HCEC 1CT (cell line): ENCODE results near the gene LRRC42.

Source experiments
- DNase-seq: peaks from one replicate; pipeline ENCODE4 v3.0.0-alpha.2; 2017

Gene LRRC42

DNA sequence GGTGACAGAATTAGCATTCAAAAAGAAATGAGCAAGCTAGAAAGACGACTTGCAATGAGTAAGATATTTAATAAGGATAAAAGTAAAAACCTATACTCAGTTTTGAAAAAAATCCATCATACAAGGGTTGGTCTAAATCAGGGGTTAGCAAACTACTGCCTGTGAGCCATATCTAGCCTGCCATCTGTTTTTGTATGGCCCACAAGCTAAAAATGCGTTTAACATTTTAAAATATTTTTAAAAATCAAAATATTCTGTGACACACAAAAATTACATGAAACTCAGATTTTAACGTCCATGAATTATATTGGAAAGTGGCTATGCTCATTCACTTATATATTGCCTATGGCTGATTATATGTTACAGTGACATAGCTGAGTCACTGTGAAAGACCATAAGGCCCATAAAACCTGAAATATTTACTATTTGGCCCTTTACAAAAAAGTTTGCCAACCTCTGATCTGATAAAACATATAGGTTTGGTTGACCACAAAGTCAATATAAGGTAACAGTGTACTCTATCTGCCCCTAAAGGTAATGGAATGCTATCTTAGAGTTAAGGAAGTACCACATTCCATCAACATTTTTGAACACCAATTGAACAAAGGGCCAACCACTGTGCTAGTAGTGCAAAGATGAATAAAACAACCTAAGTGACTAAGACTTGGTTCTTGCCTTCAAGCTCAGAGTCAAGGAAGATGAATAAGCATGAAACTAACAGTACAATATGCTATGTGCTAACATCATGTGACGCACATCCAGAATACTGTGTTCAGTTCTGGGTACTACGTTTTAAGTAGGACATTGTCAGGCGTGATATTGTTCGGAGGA is 3.8 kb upstream of the LRRC42 start:
- DNase-seq: no peak

DNA sequence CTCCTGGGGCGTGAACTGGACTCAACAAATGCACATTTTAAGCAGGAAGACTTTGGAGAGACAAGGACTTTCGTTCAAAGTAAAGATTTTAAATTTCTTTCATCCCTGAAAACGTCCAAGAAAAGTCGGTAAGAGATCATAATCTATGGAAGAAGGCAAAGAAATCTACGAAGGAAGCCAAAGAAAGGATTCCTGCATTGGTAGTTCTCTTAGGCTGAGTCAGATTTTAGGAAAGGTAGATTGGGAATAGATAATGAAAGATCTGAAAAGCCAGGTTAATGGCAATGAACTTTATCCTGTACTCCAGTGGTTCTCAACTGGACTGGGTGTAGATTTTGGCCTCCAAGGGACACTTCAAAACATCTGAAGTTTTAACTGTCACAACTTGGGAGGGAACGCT is 3.1 kb upstream of the LRRC42 start:
- no peak for DNase-seq

DNA sequence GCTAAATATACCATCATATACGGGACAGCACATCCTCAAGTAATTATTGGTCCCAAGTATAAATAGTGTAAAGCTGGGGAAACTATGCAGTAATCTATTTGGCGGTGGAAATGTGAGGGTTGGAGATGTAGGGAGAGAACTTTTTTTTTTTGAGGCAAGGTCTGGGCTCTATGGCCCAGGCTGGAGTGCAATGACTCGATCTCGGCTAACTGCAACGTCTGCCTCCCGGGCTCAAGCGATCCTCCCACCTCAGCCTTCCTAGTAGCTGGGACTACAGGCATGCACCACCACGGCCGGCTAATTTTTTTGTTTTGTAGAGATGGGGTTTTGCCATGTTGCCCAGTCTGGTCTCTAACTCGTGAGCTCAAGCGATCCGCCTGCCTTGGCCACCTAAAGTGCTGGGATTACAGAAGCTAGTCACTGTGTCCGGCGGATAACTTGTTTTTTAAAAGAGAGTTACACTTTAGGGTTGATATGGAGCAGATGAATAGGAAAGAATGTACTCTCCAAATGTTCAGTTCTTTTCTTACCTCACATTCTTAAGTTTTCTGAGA is 2.6 kb upstream of the LRRC42 start:
- no peak for DNase-seq

DNA sequence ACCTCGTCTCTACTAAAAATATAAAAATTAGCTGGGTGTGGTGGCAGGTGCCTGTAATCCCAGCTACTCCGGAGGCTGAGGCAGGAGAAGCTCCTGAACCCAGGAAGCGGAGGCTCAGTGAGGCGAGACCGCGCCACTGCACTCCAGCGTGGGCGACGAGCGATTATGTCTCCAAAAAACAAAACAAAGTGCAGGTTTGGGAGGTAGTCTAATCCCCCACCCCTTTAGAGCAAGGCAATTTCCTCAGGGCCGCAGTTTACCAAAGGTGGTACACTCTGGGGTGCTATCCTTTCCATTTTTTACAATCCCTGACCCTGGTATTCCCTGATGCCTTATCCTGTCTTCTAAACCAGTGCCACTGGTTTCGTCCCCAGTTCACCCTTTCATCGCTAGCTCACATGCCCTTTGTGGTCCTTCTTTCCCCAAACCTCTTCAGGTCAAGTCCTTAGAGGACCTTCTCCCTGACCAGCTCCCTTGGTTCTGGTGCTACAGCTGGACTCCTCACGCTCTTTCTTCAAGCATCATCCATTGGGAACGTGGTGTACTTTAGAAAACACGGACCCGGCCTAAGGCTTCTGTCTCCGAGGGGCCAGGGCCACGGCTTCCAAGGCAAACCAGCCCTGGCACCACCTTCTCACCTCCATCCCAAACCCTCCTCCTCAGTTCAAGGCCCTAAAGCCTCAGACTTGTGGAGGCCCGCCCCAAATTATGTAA is 1.5 kb upstream of the LRRC42 start:
- DNase-seq: peak; percentile 17

DNA sequence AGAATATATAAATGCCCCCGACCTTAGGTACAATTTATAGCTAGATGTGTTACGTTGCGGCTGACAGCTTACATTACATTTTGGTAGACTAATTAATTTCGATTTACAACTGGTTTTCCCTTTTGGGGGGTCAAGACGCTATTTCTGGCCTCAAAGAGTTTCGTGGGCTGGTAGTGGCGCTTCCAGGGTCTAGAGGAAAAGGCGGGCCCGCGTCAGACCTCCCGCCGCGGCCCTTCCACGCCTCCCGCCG is 1.0 kb upstream of the LRRC42 start:
- no peak for DNase-seq

DNA sequence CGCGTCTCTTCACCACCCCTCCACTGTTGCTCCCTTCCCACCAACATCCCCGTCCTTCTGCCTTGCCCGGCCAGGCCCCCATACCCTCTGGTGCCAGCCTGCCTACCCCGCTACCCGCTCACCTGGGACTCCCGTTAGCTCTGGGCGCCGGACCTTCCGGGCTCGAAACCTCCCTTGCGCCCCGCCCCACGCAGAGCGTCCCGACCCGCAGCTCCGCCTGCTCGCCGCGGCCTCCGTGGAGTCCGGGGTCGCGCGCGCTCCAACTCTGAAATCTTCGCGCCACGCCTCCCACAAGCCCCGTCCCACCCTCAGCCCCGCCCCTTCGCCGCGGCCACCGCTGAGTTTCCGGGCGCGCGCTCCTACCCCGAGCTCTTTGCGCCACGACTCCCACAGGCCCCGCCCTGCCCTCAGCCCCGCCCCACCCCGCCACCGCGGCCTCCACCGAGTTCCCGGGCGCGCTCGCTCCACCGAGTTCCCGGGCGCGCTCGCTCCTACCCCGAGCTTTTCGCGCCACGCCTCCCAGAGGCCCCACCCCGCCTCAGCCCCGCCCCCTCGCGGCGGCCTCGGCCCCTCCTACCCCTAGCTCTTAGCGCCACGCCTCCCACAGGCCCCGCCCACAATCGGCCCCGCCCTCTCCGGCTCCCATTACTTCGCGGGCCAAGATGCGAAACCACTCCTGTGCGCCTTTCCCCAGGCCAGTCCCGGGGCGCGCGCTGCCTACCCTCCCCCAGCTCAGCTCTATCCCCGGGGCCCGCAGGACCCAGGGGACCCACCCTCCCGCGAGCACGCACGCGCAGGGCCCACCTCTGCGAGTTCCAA is 508 bp upstream of the LRRC42 start, which contains the start of gene IFT25:
Gene IFT25, minus strand, starts transcription at position 267 of the 819 bp plus-strand sequence. CDS start 5,617 bp downstream, outside the sequence.
- DNase-seq: peak; percentile 91

DNA sequence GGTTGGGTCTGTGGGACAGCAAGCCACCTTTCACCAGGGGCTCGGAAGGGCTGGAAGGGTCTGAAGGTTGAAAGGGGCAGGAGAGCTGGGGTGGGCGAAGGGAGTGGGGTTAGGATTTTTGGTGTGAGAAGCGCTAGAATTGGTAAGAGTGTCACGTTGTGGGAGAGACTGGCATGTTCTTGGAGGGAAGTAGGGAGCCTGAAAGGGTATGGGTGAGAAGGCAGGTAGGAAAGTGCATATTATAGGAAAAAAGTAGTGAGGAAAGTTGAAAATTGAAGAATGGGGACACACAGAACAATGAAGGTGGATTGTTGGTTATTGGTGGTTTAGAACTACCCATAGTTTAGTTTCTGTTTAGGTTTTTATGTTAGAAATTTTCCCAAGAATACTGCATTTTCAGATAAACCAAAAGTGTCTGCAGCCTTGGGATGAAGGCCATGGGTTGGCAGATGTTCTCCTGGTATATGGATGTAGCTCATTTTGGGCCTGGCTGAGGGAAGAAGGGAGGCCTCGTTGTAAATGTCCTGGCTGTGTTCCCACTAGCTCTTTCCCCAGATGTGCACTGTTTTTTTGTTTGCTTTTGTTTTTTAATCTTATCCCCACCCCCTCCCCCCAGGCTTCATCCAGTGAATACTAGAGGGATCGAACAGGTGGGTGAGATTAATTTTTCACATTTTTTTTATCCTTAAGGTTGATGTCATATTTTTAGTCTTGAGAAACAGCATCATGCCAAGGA is 1.2 kb downstream of the LRRC42 start:
- DNase-seq: no peak

DNA sequence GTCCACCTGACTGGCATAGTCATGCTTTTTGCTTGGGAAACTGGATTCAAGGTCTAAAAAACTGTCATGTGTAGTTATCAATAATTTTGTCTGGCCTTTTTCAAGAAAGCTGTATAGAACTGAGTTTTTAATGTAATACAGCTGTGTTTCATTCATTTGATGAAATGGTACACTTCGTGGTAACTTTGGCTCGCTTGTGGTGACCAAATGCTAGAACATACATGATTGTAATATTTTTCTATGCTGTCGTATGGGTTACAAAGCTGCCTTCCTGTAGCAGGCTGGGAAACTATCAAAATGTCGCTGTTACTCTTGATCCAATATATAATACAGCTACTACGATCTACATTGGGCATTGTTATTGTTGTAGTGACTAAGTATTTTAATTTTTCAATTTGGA is 2.1 kb downstream of the LRRC42 start:
- DNase-seq: no peak

DNA sequence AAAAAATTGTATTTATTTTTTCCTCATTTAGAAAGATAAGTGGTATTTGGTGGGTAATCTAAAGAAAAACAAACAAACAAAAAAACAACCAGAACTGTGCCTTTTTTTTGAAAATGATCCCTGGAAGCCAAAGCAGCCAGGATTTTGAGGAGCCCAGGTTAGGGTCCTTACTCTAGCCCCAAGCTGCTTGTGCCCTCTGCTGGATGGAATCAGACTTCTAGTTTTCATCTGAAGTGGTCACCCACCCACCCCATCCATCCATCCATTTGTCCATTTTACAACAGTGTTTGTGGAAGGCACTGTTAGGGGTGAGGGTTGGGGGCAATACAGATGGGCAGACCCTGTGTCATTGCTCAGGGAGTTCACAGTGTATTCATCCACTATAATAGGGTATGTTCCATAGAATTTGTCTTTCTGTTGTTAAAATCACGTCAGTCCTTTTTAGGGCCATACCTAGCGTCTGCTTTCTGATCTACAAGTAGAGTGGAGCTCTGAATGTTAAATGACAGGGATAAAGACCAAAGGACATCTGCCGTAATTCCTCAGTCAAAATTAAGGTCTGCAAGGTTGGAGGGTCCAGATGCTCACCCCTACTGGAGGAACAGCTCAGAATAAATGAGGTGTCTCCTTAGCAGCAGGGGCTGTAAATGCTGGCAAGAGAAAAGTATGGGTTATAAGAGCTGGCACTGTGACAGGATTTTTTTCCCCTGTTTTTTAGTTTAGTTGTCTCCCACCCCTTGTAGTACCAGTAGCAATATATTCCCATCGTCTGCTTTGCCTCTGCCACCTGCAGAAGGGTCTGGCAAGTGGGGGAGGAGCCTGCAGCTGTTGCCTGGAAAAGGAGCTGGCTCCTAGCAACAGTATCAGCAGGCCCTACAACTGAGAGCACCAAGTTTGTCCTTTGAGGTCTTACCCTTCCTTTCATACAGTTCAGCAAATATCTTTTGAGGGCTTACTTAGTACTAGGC is 3.2 kb downstream of the LRRC42 start:
- peak; percentile 47 for DNase-seq

DNA sequence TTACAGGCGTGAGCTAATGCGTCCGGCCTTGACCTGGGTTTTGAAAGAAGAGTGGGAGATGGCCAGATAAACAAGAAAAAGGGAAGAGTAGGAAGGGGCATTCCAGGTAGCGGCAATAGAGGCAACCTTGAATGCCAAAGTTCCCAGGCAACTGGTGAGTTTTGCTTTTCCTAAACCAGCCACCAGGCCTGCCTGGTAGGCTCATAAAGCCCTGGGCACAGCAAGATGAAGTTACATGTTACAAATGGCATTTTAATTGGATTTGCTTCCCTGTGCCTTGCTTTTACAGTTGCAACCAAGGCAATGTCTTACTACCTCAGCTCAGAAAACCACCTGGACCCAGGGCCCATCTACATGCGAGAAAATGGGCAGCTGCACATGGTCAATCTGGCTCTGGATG is 5.5 kb downstream of the LRRC42 start:
- DNase-seq: no peak

DNA sequence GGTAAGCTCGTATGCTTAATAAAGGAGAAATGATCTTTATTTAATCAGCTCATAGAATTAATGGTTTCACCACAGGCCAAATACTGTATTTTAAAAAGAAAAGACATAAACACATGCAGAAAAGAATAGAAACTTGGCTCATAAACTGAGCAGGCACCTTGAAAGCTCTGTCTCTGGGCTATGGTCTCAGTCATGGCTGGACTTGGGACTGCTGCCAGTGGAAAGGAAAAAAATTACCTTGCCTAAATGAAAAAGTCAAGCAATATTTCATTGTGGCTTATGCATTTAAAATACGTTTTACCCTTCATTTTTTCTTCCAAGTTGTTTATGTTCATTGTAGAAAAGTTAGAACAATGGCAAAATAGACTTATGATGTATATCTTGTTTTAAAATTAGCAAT is 8.0 kb downstream of the LRRC42 start:
- no peak for DNase-seq

DNA sequence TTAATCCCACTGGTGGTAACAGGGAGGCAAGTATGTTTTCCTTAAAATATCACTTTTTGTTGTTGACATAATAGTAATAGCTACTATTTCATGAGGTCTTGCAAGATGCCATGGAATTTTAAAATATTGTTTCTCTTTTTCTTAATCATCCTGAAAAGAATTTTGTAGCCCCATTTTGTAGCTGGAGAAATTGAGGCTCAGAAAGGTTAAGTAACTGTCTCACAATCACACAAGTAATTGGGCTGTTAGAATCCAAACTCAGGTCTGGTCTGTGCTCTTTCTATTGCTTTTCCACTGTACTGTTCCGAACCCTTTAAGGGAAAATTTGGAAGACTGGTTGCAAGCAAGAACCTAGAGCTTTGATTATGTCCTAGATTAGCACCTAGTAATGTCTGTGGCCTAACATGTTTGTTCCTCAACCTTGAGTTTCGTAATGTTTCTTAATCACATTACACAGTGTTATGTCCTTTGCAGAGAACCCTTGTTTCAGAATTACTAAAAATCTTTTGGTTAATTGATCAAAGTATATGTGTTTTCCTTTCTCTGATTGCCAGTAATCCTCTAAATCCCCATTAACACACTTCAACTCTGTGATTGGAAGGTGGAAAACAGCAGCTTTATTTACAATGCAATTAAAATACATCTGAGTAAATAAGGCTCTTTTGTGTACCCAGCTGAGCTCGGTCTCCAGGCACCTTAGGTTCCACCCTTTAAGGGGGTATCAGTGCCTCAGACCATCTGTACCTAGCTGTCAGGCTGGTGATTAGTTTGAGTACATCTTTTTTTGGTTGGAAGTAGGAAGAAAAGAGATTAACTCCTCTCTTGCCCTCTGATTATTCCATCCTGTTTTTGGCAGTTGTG is 10.4 kb downstream of the LRRC42 start:
- peak; percentile 59 for DNase-seq

DNA sequence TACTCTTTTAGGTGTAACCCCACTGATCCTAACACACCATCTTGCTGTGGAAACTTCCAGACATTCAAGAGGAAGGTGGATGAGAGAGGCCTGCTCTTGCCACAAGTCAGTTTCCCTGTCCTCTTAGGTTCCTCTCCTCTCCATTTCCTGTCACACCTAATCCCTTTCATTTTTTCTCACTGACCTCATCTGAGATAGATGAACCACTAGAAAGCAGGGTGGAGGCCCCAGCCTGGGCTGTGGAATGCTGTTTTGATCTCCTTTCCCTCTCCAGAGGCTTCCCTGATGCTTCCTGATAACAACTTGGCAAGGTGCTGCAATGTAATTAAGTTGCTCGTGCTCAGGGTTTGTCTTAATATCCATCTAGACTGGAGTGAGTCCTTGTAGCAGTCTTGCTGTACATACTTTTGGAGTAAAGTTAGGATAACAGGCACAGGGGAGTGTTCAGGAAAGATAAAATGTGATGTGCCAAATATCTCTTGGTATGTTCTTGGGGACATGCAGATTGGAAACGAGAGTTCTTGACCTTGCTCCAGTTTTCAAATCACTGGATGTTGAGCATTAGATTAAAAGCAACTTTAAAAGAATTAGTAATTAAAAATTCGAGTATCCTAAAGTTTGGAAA is 11.2 kb downstream of the LRRC42 start:
- peak; percentile 81 for DNase-seq

DNA sequence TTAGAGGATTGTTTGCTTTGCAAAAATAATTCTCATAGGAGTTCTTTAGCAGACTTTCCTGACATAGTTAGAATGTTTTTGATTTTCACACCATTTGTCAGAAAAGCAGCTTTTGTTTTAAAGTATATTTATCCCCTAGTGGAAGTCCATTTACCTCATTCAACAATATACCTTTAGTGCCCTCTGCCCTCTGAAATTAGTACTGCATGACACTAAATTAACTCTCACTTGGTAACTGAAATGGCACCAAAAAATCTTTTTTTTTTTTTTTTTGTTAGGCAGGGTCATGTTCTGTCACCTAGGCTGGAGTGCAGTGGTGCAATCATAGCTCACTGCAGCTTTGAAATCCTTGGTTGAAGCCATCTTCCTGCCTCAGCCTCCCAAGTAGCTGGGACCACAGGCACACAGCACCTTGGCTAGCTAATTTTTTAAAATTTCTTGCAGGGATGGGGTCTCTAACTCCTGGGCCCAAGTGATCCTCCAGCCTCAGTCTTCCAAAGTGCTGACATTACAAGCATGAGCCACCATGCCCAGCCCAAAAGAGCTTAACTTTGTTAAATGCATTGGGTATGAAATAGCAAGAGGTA is 13.6 kb downstream of the LRRC42 start:
- peak; percentile 36 for DNase-seq

DNA sequence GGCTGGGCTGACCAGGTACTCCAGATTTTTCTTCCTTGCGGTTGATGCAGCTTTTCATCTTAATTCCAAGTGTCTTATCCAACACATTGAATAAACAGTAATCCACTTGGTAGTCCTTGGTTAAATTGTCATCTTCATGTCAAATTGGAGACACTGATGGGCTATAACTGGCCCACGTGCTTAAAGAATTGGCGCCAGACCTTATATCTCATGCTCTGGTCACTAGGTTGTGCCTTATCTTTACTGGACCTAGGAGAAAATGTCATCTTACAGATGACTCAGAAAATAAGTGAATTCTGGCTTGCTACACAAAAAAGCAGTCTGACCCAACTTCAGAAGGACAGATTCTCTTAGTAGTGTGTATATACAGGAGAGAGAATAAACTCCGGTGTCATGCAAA is 16.2 kb downstream of the LRRC42 start:
- no peak for DNase-seq

DNA sequence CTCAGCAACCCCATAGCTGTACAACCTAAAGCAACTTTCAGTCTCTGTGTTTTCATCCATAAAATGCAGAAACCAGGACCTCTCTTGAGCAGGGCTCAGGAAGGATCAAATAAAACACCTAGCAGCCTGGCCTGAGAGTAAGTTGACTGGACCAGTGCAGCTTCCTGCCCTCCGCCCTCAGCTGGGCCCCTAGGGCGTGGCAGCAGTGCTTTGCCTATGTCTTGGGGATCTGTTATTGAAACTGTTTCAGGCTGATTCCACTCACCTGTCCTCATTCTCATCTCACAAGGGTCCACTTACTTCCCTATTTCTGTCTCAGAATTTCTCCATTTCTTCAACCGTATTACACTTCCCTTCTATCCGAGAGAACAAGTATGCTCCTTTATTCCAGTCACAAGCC is 17.3 kb downstream of the LRRC42 start:
- no peak for DNase-seq

DNA sequence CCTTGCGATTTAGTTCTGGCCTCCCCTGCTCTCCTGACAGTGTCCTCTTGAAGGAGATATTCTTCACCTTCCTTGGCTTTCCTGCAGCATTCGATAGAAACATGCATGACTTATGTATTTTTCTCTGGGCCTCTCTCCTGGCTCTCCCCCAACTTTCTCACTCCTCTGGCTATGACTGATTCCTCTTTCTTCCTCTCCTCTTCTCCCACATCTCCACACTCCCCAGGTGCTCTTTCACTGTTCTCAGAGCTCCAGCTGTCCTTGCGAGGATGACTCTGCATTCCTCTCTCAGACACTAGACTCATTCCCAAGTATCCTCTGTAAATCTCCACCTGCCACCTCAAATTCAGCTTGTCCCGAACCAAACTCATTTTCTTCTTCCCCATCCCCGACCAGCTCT is 18.0 kb downstream of the LRRC42 start:
- no peak for DNase-seq

DNA sequence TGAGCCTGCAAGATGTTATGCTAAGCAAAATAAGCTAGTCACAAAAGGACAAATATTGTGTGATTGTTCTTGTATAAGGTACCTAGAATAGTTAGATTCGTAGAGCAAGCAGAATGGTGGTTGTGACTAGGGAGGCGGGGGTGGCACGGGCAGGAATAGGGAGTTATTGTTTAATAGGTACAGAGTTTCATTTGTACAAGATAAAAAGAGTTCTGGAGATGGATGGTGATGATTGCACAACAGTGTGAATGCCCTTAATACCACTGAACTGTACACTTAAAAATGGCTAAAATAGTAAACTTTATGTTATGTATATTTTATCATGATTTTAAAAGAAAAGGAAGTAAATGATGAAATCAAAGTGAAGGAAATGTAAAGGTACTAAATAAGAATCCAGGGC is 20.6 kb downstream of the LRRC42 start:
- DNase-seq: no peak

DNA sequence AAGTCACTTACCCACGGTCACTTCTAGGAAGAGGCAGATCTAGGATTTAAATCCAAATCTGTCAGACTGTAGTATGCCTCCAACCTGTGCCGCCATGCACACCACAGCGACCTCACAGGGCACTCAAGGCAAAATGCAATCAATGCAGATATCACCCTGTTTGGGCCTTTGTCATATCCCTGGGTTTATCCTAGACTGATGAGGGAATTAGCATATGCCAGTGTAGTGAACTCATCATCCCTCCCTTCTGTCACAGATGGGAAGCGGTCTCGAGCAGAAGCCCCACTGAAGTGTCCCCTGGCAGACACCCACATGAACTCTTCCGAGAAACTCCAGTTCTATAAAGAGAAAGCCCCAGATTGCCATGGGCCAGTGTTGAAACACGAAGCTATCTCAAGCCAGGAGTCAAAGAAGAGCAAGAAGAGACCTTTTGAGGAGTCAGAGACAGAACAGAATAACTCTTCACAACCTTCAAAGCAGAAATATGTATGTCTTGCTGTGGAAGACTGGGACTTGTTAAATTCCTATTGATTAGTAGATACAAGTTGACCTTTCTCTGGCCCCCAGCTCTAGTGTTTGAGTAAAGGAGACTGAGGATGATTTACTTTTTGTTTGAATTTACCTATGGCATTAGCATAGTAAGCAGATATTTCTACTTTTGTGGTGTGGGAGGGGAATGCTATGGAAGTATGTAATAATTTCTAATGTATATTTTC is 21.4 kb downstream of the LRRC42 start:
- DNase-seq: no peak
